K562 (cell line): ENCODE measurements around the gene CHST15. TPM values are rescaled to one million over a fixed set of nuclear protein-coding genes. Genes with fewer than 3 reads are reported as not detected.
A peak's percentile ranks its signal among the peaks of the same experiment; 100 is the strongest.

ENCODE experiments used
- BACH1 ChIP-seq: fragments of 200-800 bp; sonication (Bioruptor generic); IDR thresholded peaks from 2 replicates; pipeline ENCODE4 v1.6.1; 2016; ENCODE audit warnings: missing genetic modification characterization, missing compliant biosample characterization
- FOSL1 ChIP-seq: fragments of 200-800 bp; sonication (Bioruptor generic); conservative IDR thresholded peaks from 2 replicates; pipeline ENCODE4 v1.6.1; 2016; ENCODE audit warnings: missing genetic modification characterization, missing compliant biosample characterization
- L3MBTL2 ChIP-seq: fragments of 450-650 bp; IDR thresholded peaks from 2 replicates; pipeline ENCODE4 v1.6.1; 2016; ENCODE audit warnings: mild to moderate bottlenecking, moderate library complexity
- NFYB ChIP-seq: IDR thresholded peaks from 2 replicates; pipeline ENCODE4 v1.6.1; 2011; ENCODE audit warnings: mild to moderate bottlenecking, moderate library complexity; ENCODE audit not compliant: insufficient read length; ENCODE audit errors: extremely low read depth
- RCOR1 ChIP-seq, 2 experiments: IDR thresholded peaks; 2 replicates each; pipeline ENCODE4 v1.6.1; 2012; ENCODE audit warnings: low read depth in 2 of 2, low read length in 2 of 2, borderline replicate concordance in 1 of 2, improper control_type of control experiment in 1 of 2
- TOE1 ChIP-seq, 2 experiments: fragments of 450-650 bp in 1 of 2; sonication (generic) in 1 of 2; formaldehyde crosslinking in 1 of 2; IDR thresholded peaks; 2 replicates each; pipeline versions ENCODE4 v1.7.1 to v1.8.0; 2016 to 2022; ENCODE audit warnings: borderline replicate concordance in 2 of 2, mild to moderate bottlenecking in 2 of 2, antibody characterized with exemption in 1 of 2, inconsistent platforms in 1 of 2, low read depth in 1 of 2, missing genetic modification reagents in 1 of 2, moderate library complexity in 1 of 2
- polyA plus RNA-seq, 8 experiments: library from polyadenylated mRNA; depleted of rRNA in 4 of 8; stranded (reverse) in 5 of 8; unstranded in 3 of 8; fragments of >200 nt; fragmentation: Nextera tagmentation in 2 of 8; fragmentation: Illumina TruSeq in 1 of 8; extraction: Ambion mirVana in 2 of 8; extraction: Trizol in 1 of 8; gene quantifications; 2 replicates each; pipeline versions ENCODE4 v1.2.1 to v1.2.3, GENCODE V29; 2011 to 2014; ENCODE audit warnings: inconsistent platforms in 1 of 8, missing spikeins in 1 of 8
- total RNA-seq, 7 experiments: library from RNA; depleted of rRNA in 6 of 7; stranded (reverse); fragments of >200 nt in 6 of 7; fragmentation: Illumina TruSeq in 2 of 7; extraction: Trizol in 2 of 7; gene quantifications; 2 replicates each; pipeline versions ENCODE4 v1.2.1 to v1.2.3, GENCODE V29; 2011 to 2021; ENCODE audit warnings: low replicate concordance in 1 of 7
- TF ChIP-seq, protein P1 (sequence below): fragments of 450-650 bp; formaldehyde crosslinking; IDR thresholded peaks from 2 replicates; pipeline ENCODE4 v1.4.0; 2020; ENCODE audit warnings: mild to moderate bottlenecking, mixed read lengths

The CHST15 gene
- total and polyA plus RNA-seq, 9 of the 15 experiments (the other 6 are each of a cell fraction or from before 2014, with no cell fraction given) = 0.04 to 0.16 (median 0.08) TPM

GRCh38 chr10:123974406-123974805, 119.0 kb downstream of the CHST15 start (continued):
- TF ChIP-seq, protein P1, sequence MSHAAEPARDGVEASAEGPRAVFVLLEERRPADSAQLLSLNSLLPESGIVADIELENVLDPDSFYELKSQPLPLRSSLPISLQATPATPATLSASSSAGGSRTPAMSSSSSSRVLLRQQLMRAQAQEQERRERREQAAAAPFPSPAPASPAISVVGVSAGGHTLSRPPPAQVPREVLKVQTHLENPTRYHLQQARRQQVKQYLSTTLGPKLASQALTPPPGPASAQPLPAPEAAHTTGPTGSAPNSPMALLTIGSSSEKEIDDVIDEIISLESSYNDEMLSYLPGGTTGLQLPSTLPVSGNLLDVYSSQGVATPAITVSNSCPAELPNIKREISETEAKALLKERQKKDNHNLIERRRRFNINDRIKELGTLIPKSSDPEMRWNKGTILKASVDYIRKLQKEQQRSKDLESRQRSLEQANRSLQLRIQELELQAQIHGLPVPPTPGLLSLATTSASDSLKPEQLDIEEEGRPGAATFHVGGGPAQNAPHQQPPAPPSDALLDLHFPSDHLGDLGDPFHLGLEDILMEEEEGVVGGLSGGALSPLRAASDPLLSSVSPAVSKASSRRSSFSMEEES = peak; percentile 82
- TF ChIP-seq BACH1 (tag) (no peak), RCOR1 (IDR thresholded peaks at IDR 0.05; ENCODE audit: borderline replicate concordance in 1 of 2, low read depth in 2 of 2, low read length in 2 of 2) (no peak), TOE1 (IDR thresholded peaks at IDR 0.05; ENCODE audit: borderline replicate concordance) (peak; percentile 67; the same call in 1 of the 2 replicates), TOE1 (CRISPR knock-in tag; IDR thresholded peaks at IDR 0.05; ENCODE audit: borderline replicate concordance, low read depth) (no peak), L3MBTL2 (peak; percentile 33; the same call in 1 of the 2 replicates), NFYB (peak; percentile 14), FOSL1 (tag) (peak; percentile 89)
